Astrocyte (in vitro differentiated cells and primary cell): ENCODE data around the gene DNAJA4.

Source experiments
- CTCF ChIP-seq: IDR thresholded peaks from 2 replicates; pipeline ENCODE4 v1.5.1; 2011; ENCODE audit warnings: low read depth, mild to moderate bottlenecking, inconsistent platforms, low read length, moderate library complexity; ENCODE audit not compliant: insufficient read depth
- EZH2 ChIP-seq: IDR thresholded peaks from 2 replicates; pipeline ENCODE4 v1.6.1; 2012; ENCODE audit warnings: mild to moderate bottlenecking, low read length, inconsistent platforms; ENCODE audit not compliant: insufficient read depth

- TF ChIP-seq EZH2, result no peak
- no peak for TF ChIP-seq CTCF
Observed at GRCh38 chr15:78224023-78224411, 40.3 kb upstream of the DNAJA4 start.
